GM21528 (cell line): Measurements from ENCODE around the gene PRR15L.
"Not testable (repeated sequence)": the region's sequence is repeated elsewhere in the genome, so short reads cannot be mapped to it uniquely, and the experiment has no call there.

Source experiments
- ATAC-seq: cut with Tn5 transposase; IDR thresholded peaks from one replicate; pipeline ENCODE4 v1.9.1; 2021; ENCODE audit warnings: mild to moderate bottlenecking, moderate library complexity; ENCODE audit not compliant: unreplicated experiment, low FRiP score

The PRR15L gene

GRCh38 chr17:47989159-47989558 lies 31.5 kb upstream of the PRR15L start:
- no peak for ATAC-seq

DNA sequence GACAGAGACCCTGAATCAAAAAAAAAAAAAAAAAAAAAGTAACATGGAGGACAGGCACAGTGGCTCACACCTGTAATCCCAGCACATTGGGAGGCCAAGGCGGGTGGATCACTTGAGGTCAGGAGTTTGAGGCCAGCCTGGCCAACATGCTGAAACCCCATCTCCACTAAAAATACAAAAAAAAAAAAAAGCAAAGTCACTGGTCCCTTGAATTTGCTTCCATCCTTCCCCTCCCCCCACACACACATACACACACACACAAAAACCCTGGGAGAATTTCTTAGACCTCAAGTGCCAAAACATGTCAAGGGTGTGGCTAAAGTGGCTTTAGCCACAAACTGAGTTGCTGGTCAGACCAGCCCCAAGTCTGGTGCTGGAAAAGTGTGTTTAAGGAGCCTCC lies 30.8 kb upstream of the PRR15L start:
- ATAC-seq: not testable (repeated sequence)

- ATAC-seq: no peak
Observed at GRCh38 chr17:47987240-47987835, 29.7 kb upstream of the PRR15L start.

DNA sequence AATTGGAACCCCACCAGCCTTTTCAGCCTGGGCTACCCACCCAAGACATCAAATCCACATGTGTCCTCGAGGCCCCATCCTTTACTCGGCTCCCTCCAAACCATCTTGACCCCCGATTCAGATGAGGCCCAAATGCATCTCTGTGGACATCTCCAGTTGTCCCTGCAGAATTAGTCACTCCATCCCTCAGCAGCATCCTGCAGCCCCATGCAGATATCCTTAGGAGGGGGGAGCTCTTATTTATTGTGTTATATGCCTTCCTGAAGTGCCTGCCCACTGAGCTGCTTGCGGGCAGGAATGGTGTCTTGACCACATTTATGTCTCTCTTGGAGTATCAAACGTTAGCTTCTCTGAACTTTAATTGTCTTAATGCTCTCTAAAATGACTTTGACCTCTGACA lies 28.8 kb upstream of the PRR15L start:
- no peak for ATAC-seq

- ATAC-seq: no peak
Observed at GRCh38 chr17:47983492-47984223, 26.0 kb upstream of the PRR15L start.

- ATAC-seq: no peak
Observed at GRCh38 chr17:47982645-47983390, 25.1 kb upstream of the PRR15L start.

DNA sequence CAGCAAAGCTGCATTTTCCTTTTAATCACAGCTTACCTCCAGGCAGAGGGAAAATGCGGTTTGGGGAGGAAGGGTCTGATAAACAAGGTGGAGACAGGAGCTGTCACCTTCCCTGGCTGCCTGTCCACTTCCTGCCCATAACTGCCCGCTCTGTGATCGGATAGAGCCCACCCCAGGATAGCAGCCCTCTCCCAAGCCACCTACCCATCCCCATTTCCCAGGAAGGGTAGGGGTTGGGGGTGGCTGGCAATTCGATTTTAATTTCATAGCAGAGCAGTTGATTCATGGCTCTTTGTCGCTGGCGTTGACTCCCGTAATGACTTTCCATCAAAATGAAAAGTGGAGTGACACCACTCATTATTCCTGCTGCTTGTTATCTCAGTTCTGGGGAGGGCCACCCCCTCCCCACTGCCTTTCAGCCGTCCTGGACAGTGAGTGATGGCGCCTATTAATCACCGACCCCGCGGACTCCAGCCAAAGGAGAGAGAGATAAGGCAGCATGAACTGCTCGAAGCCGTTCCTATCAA lies 24.5 kb upstream of the PRR15L start:
- no peak for ATAC-seq

DNA sequence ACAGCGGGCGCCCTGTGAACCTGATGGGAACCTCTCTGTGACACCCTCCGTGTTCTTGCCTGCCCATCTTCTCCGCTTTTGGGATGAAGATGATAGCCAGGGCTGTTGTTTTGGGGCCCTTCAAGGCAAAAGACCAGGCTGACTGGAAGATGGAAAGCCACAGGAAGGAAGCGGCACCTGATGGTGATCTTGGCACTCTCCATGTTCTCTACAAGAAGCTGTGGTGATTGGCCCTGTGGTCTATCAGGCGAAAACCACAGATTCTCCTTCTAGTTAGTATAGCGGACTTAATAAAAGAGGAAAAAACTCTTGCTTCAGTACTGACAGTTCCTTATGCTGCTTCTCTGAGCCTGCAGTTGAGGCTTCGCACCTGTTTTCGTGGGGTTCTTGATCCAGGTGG lies 23.8 kb upstream of the PRR15L start:
- ATAC-seq: no peak

DNA sequence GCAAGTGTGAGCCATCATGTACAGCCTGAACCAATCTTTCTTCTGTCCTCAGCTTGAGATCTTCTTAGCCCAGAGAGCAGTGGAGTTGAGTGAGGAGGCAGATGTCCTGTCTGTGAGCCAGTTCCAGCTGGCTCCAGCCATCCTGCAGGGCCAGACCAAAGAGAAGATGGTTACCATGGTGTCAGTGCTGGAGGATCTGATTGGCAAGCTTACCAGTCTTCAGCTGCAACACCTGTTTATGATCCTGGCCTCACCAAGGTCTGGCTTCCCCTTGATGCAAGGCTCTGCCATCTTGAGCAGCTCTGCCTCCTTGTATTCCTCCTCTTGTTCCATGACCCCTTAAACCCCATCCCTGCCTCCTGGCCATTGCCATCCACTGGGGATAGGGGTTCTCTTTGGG lies 22.9 kb upstream of the PRR15L start:
- no peak for ATAC-seq

- no peak for ATAC-seq
Observed at GRCh38 chr17:47978324-47978723, 20.6 kb upstream of the PRR15L start.

GRCh38 chr17:47975823-47976205 lies 18.1 kb upstream of the PRR15L start:
- no peak for ATAC-seq

GRCh38 chr17:47975189-47975822 lies 17.6 kb upstream of the PRR15L start:
- ATAC-seq: no peak

DNA sequence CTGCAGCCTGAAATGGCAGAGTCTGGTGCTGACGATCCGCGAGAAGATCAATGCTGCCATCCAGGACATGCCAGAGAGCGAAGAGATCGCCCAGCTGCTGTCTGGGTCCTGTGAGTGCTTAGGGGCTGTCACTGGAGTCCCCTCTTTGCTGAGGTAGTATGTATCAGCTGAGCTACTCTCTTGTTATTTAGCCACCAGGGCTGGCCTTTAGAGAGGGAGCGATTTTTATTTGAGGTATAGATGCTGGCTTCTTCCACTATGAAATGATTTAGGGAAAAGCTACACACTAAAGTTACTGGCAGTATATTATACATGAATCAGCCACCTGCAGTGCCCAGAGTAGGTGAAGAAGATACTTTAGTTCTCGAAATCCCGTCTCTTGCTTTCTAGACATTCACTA lies 15.9 kb upstream of the PRR15L start:
- no peak for ATAC-seq

DNA sequence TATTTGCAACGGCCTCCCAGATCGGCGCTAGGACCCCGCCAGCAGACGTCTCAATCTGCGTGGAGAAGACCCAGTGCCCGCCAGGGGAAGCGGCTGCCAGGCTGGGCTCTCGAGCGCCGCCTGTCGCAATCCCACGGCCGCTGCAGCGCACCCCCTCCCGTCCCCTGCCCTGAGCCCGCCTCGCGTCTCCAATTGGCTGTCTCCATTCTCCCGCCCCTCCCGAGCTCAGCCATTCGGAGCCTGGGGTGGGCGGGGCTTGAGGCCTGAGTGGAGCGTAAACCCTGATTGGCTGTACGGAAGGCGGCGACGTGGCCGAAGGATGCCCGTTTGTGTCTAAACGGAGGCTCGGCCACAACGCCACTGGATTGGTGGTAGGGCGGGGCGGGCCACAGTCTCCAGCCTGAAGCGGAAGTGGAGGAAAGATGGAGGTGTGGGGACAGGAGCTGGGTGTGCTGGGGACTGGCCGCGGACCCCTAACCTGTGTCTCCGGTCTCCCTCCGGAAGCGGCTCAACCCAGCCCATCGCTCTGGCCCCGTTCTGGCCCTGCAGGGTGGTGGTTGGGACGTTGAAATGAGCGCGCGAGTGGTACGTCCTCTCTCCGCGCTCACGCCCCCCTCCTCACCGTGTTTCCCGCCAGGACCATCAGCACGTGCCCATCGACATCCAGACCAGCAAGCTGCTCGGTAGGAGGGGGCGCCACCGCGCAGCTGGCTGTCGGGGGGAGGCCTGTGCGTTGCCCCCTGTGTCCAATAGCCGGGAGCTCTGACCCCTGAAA lies 13.2 kb upstream of the PRR15L start, which contains the start of gene CDK5RAP3:
Gene CDK5RAP3, plus strand, starts transcription at position 389 of the 775 bp plus-strand sequence. Its CDS starts 34 bp downstream, at position 423.
- peak; percentile 91 for ATAC-seq

GRCh38 chr17:47969930-47970724 lies 12.4 kb upstream of the PRR15L start:
- ATAC-seq: peak; percentile 2

GRCh38 chr17:47968836-47969235 lies 11.2 kb upstream of the PRR15L start:
- no peak for ATAC-seq

DNA sequence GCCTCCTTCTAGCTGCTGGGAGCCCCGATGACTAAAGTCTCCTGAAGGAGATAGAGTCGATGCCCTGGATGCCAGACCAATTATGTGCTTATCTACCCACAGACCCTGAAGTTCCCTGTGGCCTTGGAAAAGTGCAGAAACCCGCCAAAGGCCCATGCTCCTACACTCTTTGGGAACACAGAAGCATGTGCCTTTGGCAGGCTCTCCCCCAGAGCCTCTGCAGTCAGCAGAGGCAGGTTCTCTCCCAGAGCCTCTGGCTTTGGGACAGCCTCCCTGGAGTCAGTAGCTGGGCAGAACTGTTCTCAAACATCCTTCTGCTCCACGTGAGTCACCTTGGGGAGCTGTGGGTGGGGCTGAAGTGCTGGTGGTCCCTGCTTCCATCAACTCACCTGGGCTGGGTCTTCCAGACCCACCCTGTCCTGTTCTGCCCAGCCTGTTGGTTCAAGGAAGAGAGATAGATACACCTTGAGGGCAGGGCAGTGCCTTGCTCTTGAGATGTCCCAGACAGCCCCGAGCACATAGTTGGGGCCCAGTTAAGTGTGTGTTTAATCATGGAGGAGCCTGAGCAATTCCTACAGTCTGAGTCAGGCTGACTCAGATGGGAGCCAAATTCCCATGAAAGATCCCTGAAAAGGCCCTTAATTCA lies 10.0 kb upstream of the PRR15L start:
- ATAC-seq: no peak

GRCh38 chr17:47966079-47966519 lies 8.4 kb upstream of the PRR15L start:
- ATAC-seq: no peak

DNA sequence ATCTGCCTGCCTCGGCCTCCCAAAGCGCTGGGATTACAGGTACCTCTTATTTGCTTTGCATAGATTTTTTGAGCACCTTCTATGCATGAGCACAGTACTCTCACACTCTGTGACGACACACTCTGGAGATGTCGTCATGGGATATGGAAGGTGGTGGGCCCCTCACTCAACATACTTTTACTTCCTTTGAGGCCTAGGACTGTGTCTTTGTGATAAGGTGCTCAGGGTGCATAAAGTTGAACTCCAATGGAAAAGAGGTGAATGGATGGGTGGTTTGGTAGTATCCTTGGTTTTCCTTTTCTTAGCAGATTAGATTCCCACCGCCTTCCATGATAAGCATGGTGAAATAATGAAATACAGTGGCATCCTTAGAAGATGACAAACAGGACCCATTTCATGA lies 7.2 kb upstream of the PRR15L start:
- no peak for ATAC-seq
